Hepatocyte (in vitro differentiated cells): ENCODE measurements around the gene RDH13. TPM values are rescaled to one million over a fixed set of nuclear protein-coding genes. Genes with fewer than 3 reads are reported as not detected.

ENCODE experiments used
- DNase-seq: peaks from one replicate; pipeline ENCODE4 v3.0.0-alpha.2; 2016; ENCODE audit warnings: low spot score
- H2AFZ ChIP-seq: fragments of 200-600 bp; sonication (generic); 2 replicates; pipeline ENCODE4 v1.6.0; 2016; ENCODE audit warnings: antibody characterized with exemption, mild to moderate bottlenecking
- H3K27ac ChIP-seq: fragments of 200-600 bp; sonication (generic); 2 replicates; pipeline ENCODE4 v1.5.1; 2016; ENCODE audit warnings: mild to moderate bottlenecking
- H3K27me3 ChIP-seq: fragments of 200-600 bp; sonication (generic); 2 replicates; pipeline ENCODE4 v1.6.1; 2016
- H3K36me3 ChIP-seq: fragments of 200-600 bp; sonication (generic); replicated peaks from 2 replicates; pipeline ENCODE4 v1.5.1; 2016; ENCODE audit warnings: low read depth; ENCODE audit not compliant: insufficient read depth
- H3K4me1 ChIP-seq: fragments of 200-600 bp; sonication (generic); 2 replicates; pipeline ENCODE4 v1.5.1; 2016; ENCODE audit warnings: mild to moderate bottlenecking, moderate library complexity; ENCODE audit not compliant: insufficient read depth
- H3K4me2 ChIP-seq: fragments of 200-600 bp; sonication (generic); 2 replicates; pipeline ENCODE4 v1.6.0; 2016
- H3K4me3 ChIP-seq: fragments of 200-600 bp; sonication (generic); 2 replicates; pipeline ENCODE4 v1.5.1; 2016; ENCODE audit warnings: mild to moderate bottlenecking
- H3K79me2 ChIP-seq: fragments of 200-600 bp; sonication (generic); 2 replicates; pipeline ENCODE4 v1.6.0; 2017; ENCODE audit warnings: mild to moderate bottlenecking
- H3K9me2 ChIP-seq: fragments of 200-600 bp; sonication (generic); replicated peaks from 2 replicates; pipeline ENCODE4 v1.6.0; 2017; ENCODE audit warnings: mild to moderate bottlenecking; ENCODE audit not compliant: insufficient read depth
- H3K9me3 ChIP-seq: fragments of 200-600 bp; sonication (generic); 2 replicates; pipeline ENCODE4 v1.5.1; 2016; ENCODE audit warnings: low read depth, mild to moderate bottlenecking
- H4K20me1 ChIP-seq: fragments of 200-600 bp; sonication (generic); 2 replicates; pipeline ENCODE4 v1.6.0; 2016; ENCODE audit warnings: mild to moderate bottlenecking; ENCODE audit not compliant: insufficient read depth, poor library complexity, severe bottlenecking
- CTCF ChIP-seq: fragments of 200-600 bp; sonication (generic); IDR thresholded peaks from 2 replicates; pipeline ENCODE4 v1.5.1; 2016; ENCODE audit warnings: antibody characterized with exemption, mild to moderate bottlenecking; ENCODE audit not compliant: poor library complexity
- EZH2 ChIP-seq: fragments of 200-600 bp; sonication (generic); IDR thresholded peaks from 2 replicates; pipeline ENCODE4 v1.6.1; 2016; ENCODE audit warnings: antibody characterized with exemption, mild to moderate bottlenecking, borderline replicate concordance
- EZH2phosphoT487 ChIP-seq: fragments of 200-600 bp; sonication (generic); IDR thresholded peaks from one replicate; pipeline ENCODE4 v1.6.1; 2018; ENCODE audit warnings: antibody characterized with exemption, mild to moderate bottlenecking, low read depth, moderate library complexity; ENCODE audit not compliant: unreplicated experiment, severe bottlenecking
- WGBS: methylation state at CpG from one replicate; pipeline ENCODE4 v1.1.6; 2016; ENCODE audit warnings: low lambda C conversion rate; ENCODE audit errors: missing lambda C conversion rate; 5-methylcytosine and 5-hydroxymethylcytosine counted together
- polyA plus RNA-seq: library from polyadenylated mRNA; unstranded; fragments of >200 nt; fragmentation: Nextera tagmentation; extraction: Ambion mirVana; gene quantifications from 2 replicates; pipeline ENCODE4 v1.2.1, GENCODE V29; 2016
- total RNA-seq: library from RNA; depleted of rRNA; stranded (reverse); fragments of >200 nt; gene quantifications from 2 replicates; pipeline ENCODE4 v1.2.3, GENCODE V29; 2014

RDH13 gene
- total and polyA plus RNA-seq, 2 experiments from 2014 or later, result 17.3 to 17.7 TPM

GRCh38 chr19:55046975-55047622 lies 15.8 kb downstream of the RDH13 start:
- no peaks in the 10 kb centered on the region for H3K27me3 ChIP-seq

GRCh38 chr19:55044771-55045716 lies 17.9 kb downstream of the RDH13 start:
- no peak overlapping the region for H3K27ac ChIP-seq
- no peak for DNase-seq
- no peaks in the 10 kb centered on the region for H3K79me2 ChIP-seq
- H3K4me2 ChIP-seq, result no peak overlapping the region
- no peaks in the 10 kb centered on the region for H3K4me1 ChIP-seq
- H3K9me3 ChIP-seq, result no peaks in the 10 kb centered on the region
- no peaks in the 10 kb centered on the region for H4K20me1 ChIP-seq
- no peak overlapping the region for H3K4me3 ChIP-seq
- H3K36me3 ChIP-seq, result no peaks in the 10 kb centered on the region
- WGBS, result 97% methylated on average over 30 of the region's 30 CpGs
- no peaks in the 10 kb centered on the region for H3K27me3 ChIP-seq
- no peak overlapping the region for H2AFZ ChIP-seq
- no peak for TF ChIP-seq EZH2
- no peak for TF ChIP-seq CTCF
- no peak for TF ChIP-seq EZH2phosphoT487
- no peaks in the 10 kb centered on the region for H3K9me2 ChIP-seq

More at GRCh38 chr19:55046975-55047622, 15.8 kb downstream of the RDH13 start:
- Histone ChIP-seq H3K9me3 (no peaks in the 10 kb centered on the region), H3K4me3 (no peak overlapping the region), H3K9me2 (no peaks in the 10 kb centered on the region), H3K4me1 (no peaks in the 10 kb centered on the region), H3K79me2 (no peaks in the 10 kb centered on the region), H3K4me2 (no peak overlapping the region), H2AFZ (no peak overlapping the region), H3K27ac (no peak overlapping the region), H3K36me3 (no peaks in the 10 kb centered on the region), H4K20me1 (no peaks in the 10 kb centered on the region)
- TF ChIP-seq EZH2 (no peak), EZH2phosphoT487 (no peak), CTCF (no peak)
- no peak for DNase-seq
- 89% methylated on average over 17 of the region's 17 CpGs for WGBS

GRCh38 chr19:55044286-55044685 lies 18.7 kb downstream of the RDH13 start:
- Histone ChIP-seq H3K4me1 (no peaks in the 10 kb centered on the region), H3K79me2 (no peaks in the 10 kb centered on the region), H3K9me2 (no peaks in the 10 kb centered on the region), H3K4me2 (no peak overlapping the region), H4K20me1 (no peaks in the 10 kb centered on the region), H2AFZ (no peak overlapping the region), H3K27ac (no peak overlapping the region), H3K9me3 (no peaks in the 10 kb centered on the region), H3K27me3 (no peaks in the 10 kb centered on the region), H3K36me3 (no peaks in the 10 kb centered on the region), H3K4me3 (no peak overlapping the region)
- DNase-seq, result no peak
- no peak for TF ChIP-seq EZH2
- TF ChIP-seq EZH2phosphoT487, result no peak
- no peak for TF ChIP-seq CTCF
- WGBS, result 95% methylated on average over 5 of the region's 5 CpGs
